ENCODE data around the gene ZBTB43. TPM values are rescaled to one million over a fixed set of nuclear protein-coding genes. Genes with fewer than 3 reads are reported as not detected.
A peak's percentile ranks its signal among the peaks of the same experiment; 100 is the strongest.

The ZBTB43 gene
- total RNA-seq, 1 donor from 2014 or later: 21.8 TPM

- H3K4me3 Mint-ChIP-seq (ENCODE audit: low read depth): no peak overlapping the region
- H3K9me3 Mint-ChIP-seq (ENCODE audit: low read depth): no peaks in the 10 kb centered on the region
- no peak for TF ChIP-seq CTCF (IDR thresholded peaks at IDR 0.05; ENCODE audit: unreplicated experiment)
- H3K27ac Mint-ChIP-seq: no peak overlapping the region
- peaks cover 43% of the 10 kb centered on the region for H3K27me3 Mint-ChIP-seq
- DNase-seq (ENCODE audit: low spot score, unreplicated experiment): no peak
- no peaks in the 10 kb centered on the region for H3K36me3 Mint-ChIP-seq (ENCODE audit: insufficient read depth)
- peaks cover 3% of the 10 kb centered on the region for H3K4me1 Mint-ChIP-seq (ENCODE audit: low read depth)
Observed at GRCh38 chr9:126761274-126761673, 43.6 kb upstream of the ZBTB43 start.

- TF ChIP-seq CTCF (IDR thresholded peaks at IDR 0.05; ENCODE audit: unreplicated experiment): no peak
- DNase-seq (ENCODE audit: low spot score, unreplicated experiment): no peak
- Mint-ChIP-seq H3K4me3 (ENCODE audit: low read depth) (no peak overlapping the region), H3K27me3 (peaks cover 44% of the 10 kb centered on the region), H3K4me1 (ENCODE audit: low read depth) (peaks cover 3% of the 10 kb centered on the region), H3K36me3 (ENCODE audit: insufficient read depth) (no peaks in the 10 kb centered on the region), H3K9me3 (ENCODE audit: low read depth) (no peaks in the 10 kb centered on the region), H3K27ac (no peak overlapping the region)
Observed at GRCh38 chr9:126763130-126763764, 41.6 kb upstream of the ZBTB43 start.

GRCh38 chr9:126773004-126773607 is 31.7 kb upstream of the ZBTB43 start:
- Mint-ChIP-seq H3K36me3 (ENCODE audit: insufficient read depth) (no peaks in the 10 kb centered on the region), H3K27me3 (peaks cover 61% of the 10 kb centered on the region), H3K27ac (no peak overlapping the region), H3K4me3 (ENCODE audit: low read depth) (no peak overlapping the region), H3K4me1 (ENCODE audit: low read depth) (peaks cover 2% of the 10 kb centered on the region), H3K9me3 (ENCODE audit: low read depth) (no peaks in the 10 kb centered on the region)
- TF ChIP-seq CTCF (IDR thresholded peaks at IDR 0.05; ENCODE audit: unreplicated experiment): peak; percentile 51
- no peak for DNase-seq (ENCODE audit: low spot score, unreplicated experiment)

- no peak for TF ChIP-seq CTCF (IDR thresholded peaks at IDR 0.05; ENCODE audit: unreplicated experiment)
- no peak for DNase-seq (ENCODE audit: low spot score, unreplicated experiment)
- H3K4me3 Mint-ChIP-seq (ENCODE audit: low read depth): no peak overlapping the region
- no peak overlapping the region for H3K27ac Mint-ChIP-seq
- H3K9me3 Mint-ChIP-seq (ENCODE audit: low read depth): no peaks in the 10 kb centered on the region
- H3K27me3 Mint-ChIP-seq: peaks cover 68% of the 10 kb centered on the region
- H3K36me3 Mint-ChIP-seq (ENCODE audit: insufficient read depth): no peaks in the 10 kb centered on the region
- peaks cover 2% of the 10 kb centered on the region for H3K4me1 Mint-ChIP-seq (ENCODE audit: low read depth)
Observed at GRCh38 chr9:126775926-126776325, 28.9 kb upstream of the ZBTB43 start.

GRCh38 chr9:126777733-126778132 is 27.1 kb upstream of the ZBTB43 start:
- no peak overlapping the region for H3K4me3 Mint-ChIP-seq (ENCODE audit: low read depth)
- peak; percentile 50 for TF ChIP-seq CTCF (IDR thresholded peaks at IDR 0.05; ENCODE audit: unreplicated experiment)
- peaks cover 2% of the 10 kb centered on the region for H3K4me1 Mint-ChIP-seq (ENCODE audit: low read depth)
- H3K36me3 Mint-ChIP-seq (ENCODE audit: insufficient read depth): no peaks in the 10 kb centered on the region
- H3K27me3 Mint-ChIP-seq: peaks cover 70% of the 10 kb centered on the region
- H3K27ac Mint-ChIP-seq: no peak overlapping the region
- peak; percentile 14 for DNase-seq (ENCODE audit: low spot score, unreplicated experiment)
- H3K9me3 Mint-ChIP-seq (ENCODE audit: low read depth): no peaks in the 10 kb centered on the region

Data from progenitor cell of endocrine pancreas (in vitro differentiated cells).